HG02973 (cell line): ENCODE measurements around the gene KCNQ1OT1.

Experiments
- ATAC-seq: cut with Tn5 transposase; IDR thresholded peaks from one replicate; pipeline ENCODE4 v1.9.1; 2021; ENCODE audit warnings: moderate library complexity; ENCODE audit not compliant: unreplicated experiment

KCNQ1OT1 gene

DNA sequence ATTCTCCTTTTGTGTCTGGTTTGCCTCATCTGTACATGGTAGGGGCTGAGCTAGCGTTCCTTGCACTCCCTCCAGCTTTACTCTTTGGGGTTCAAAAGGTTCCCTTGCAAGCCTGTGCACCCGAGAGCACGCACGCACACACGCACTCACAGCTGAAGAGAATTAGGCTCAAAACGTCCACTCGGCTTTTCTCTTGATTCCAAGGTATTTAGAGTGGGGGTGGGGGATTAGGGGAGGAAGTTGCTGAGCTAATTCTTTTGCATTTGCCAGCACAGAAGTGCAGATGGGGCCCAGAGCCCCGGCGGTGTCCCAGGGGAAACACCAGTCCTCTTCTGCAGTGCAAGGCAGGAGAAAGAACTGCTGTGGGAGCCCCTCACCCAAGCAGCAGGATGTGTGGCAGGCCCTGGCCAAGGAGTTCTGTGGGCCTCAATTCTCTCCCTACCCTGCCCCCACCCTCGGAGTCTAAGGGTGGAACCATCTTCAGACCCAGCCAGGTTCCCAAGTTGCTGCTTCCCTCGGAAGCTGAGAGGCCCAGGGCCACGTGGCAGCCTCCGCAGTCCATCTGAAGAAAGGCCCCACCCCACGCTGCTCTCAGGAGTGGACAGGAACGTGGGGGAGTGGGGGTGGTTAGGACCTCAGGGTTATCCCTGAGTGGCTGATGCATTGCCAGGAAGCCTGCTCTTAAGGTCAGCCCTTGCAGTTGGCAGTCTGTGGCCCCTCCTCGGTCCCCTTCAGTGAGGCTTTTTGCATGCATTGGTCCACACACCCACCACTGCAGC lies 3.8 kb upstream of the KCNQ1OT1 start:
- ATAC-seq = no peak

DNA sequence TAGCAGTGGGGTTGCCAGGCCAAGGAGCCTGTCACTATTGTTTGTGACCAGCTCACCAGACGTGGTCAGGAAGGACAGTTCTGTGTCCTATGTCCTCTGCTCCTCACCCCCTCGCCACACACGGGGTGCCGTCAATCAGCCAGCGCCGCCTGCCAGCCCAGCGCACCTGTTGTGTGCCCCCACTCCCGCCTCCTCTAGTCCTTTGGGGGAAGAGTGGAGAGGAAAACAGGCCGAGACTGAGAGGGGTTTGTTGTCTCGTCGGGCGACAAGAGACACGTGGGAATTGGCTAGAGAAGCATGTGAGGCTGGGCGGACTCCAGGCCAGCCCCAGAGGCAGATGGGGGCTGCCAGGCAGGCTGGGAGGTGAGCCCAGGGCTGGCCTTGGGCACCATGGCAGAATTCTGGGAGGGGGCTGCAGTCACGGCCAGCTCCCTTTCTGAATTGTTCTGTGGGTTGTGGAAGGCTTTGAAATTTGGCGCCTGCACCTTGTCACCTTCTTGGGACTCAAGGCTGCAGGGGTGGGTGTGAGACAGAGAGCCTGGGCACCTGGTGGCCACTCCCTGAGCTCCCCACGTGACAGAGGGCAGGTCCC lies 3.1 kb upstream of the KCNQ1OT1 start:
- ATAC-seq = no peak

DNA sequence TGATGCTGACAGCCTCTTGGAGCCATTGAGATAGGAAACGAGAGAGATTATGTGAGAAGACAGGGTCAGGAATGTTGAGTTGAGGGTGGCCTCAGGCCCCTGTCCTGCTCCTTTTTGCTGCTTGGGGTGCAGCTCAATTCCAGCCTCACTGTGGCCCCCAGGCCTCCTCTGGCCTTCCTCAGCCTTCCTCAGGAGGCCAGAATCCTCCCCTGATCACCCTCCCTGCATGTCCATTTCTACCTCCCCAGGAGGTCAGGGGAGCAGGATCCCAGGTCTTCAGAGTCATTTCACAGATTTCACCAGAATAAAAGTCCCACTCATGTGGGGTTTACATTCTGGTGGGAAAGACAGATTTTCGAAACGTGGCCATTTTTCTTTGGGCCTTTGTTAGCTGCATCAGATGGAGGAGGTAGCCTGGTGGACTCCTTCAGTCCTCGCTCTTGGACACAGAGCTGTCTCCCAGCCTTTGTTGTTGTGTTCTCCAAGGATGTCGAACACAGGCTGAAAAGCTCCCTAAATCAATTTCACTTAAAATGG lies 2.2 kb upstream of the KCNQ1OT1 start:
- ATAC-seq = no peak

DNA sequence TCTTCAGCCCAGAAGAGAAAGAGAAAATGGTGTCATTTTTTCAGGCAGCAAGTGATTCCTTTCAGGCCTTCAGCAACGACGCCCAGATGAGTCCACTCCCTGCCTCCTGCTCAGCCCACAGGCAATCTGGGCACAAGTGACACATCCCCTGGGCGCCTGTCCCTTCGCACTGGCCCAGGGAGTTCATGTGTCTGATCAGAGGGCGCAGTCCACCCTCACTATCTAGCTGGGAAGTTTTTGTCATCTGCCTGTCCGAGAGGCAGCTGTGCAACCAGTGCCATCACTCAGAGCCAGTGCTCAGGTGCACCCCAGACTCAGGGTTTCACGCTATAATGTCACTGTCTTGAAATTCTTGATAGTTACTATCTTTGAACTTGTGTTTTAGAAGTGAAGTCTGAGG lies 1.4 kb upstream of the KCNQ1OT1 start:
- ATAC-seq = no peak

DNA sequence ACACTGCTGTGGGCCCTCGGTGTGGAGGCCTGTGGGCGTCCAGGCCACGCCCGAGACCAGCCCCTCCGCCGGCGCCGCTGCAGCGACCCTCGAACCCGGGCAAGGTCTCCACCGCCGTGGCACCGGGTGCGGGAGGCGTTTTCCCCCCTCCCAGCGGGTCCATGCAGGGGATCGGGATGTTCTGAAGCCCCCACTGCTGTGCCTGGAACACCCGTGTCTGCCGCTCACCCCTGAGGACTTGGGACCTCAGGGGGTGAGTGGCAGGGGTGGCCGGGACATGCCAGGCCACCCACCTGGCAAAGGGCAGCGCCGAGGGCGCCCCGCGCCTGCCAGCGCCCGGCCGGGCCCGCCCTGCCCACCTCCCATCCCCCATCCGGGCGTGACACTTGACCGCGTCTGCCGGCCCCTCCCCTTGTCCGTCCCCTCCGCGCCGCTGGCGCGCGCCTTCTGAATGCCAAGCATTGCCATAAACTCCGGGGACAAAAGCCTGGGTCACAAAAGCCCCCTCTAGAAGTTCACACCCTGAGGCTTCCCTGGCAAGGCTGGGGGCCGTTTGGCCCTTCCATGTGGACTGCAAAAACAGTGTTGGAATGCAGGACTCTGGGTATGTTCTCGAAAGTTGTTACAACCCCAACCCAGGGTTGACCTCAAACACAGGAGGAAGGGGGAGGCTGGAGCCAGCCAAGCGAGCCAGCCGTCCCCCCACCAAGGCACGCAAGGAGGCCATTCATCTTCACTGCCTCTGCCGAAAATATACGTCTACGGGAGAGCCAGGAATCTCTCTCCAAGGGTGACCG lies 819 bp upstream of the KCNQ1OT1 start:
- ATAC-seq = peak; percentile 23

DNA sequence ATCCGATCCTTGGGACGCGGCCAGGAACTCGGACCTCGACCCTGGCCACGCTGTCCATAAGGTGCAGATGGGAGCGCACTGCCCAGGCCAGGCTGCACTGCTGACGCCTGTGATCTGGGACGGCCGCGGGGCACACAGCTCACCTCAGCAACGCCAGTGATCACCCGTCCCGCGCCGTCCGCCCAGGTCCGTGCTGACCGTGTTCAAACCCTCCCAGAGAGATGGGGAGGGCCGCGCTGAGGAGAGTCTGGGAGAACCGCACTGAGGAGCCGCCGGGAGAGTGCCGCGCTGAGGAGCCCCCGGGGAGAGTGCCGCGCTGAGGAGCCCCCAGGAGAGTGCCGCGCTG lies 636 bp downstream of the KCNQ1OT1 start:
- ATAC-seq = no peak

DNA sequence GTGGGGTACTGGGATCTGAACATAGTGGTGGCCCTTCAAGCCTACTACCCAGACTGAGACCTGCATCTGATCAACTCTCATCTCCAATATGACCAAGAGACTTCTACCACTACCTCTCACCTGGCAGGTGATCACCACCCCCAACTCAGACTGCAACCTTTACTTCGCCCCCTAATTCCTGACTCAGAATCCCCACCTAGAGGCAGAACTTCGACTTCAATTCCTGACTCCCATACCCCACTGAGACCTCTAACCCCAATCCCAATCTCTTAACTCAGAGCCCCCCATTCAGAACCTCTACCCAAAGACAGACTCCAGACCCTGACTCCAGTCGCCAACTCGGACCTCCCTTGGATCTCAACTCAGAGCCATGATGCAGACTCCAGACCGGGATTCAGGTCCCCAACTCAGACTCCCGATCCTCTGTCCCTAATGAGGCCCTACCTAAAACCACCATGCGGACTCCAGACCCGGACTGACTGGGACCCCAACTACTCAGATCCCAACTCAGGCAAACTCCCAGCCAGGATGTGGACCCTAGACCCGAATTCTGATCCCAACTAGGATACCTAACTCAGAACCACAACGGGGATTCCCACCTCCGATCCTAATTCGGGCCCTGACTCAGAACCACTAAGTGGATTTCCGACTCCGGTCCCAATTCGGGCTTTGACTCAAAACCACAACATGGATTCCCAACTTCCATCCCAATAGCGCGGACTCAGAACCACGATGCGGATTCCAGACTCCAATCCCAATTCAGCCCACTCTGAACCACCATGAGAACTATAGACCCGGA lies 1.2 kb downstream of the KCNQ1OT1 start:
- no peak for ATAC-seq

DNA sequence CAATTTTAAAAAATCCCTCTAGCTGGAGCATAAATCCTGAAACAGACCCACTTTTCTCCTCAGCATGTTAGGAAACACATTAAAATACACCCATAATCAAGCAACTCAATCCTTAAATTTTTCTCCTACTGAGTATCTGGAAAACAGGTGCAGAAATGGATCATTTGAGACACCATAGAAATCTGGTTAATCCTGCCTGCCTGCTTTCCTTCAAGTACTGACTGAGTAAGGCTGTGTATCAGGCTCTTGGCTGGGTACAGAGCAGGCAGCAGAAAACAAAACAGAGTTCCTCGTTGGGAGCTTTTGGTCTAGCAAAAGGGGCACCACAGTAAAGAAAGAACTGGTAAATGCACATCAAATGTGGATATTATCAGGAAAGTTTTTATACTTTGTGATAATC lies 1.9 kb downstream of the KCNQ1OT1 start:
- ATAC-seq = no peak

DNA sequence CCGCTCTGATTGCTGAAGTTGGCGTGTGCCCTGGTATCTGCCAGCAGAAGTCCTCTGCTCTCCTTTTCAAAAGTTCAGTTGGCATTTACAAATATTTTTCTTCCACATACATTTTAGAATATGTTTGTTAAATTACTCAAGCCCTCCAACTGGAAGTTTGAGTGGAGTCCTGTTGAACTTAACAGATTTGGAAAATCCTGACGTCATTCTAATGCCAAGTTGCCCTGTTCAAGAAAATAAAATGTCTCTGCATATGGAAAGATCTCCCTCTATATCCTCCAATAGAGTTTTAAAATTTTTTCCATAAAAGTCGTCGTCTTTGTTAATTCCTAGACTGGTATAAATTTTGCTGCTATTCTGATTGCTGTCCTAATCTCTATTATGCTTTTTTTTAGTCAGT lies 3.3 kb downstream of the KCNQ1OT1 start:
- no peak for ATAC-seq

DNA sequence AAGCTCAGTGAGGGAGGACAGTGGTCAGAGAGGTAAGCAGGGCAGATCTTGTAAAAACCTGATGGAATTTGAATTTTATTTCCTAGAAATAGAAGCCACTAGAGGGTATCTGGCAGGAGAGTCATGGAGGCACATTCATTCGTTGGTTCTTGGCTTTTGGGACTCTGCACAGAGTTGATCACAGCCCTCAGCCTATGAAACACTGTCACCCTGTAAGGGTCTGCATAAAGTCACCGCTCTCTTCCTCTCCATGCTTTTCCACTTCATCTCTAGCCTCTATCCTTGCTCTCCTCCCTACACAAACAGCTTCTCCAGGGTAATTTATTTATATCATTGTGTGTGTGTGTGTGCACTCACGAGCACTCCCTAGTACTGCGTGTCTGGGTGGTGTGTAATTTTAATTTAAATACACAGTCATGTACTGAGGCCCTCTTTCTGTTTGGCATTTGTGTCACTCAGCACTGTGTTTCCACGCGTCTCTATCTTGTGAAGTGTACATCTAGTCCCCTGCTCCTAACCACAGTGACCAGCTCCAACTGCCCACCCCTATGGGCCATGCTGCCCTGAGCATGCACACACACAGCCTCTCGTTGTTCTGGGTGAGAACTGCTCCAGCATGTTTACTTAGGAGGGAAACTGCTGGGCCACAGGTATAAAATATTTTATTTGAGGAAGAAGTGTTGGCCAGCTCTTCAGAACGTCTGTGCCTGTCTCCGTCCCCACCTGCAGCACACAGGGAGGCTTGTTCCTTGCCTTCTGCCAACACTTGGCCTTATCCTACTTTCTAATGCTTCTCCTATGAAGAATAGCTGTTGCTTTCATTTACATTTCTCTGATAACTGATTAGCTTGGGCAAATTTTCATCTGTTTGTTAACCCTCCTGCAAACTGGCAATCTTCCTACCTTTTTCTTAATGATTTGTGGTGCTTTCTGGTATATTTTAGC lies 4.5 kb downstream of the KCNQ1OT1 start:
- ATAC-seq = no peak

DNA sequence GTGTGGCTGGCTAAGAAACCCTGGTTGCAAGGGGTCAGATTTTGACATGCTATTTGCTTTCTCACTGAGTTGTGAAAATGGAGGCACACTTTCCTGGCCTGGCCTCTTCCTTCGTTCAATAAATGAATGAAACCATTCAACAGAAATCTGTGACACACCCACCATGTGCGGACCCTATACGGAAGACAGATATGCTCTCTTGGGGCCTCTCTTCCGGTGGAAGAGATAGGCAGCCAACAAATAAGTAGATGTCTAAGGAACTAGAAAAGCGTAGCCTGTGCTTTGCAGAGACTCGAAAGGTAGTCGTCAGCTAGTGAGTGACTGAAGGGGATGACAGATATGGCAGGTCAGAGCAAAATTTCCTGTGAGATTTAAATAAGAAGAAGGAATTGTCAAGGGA lies 5.3 kb downstream of the KCNQ1OT1 start:
- ATAC-seq = no peak

DNA sequence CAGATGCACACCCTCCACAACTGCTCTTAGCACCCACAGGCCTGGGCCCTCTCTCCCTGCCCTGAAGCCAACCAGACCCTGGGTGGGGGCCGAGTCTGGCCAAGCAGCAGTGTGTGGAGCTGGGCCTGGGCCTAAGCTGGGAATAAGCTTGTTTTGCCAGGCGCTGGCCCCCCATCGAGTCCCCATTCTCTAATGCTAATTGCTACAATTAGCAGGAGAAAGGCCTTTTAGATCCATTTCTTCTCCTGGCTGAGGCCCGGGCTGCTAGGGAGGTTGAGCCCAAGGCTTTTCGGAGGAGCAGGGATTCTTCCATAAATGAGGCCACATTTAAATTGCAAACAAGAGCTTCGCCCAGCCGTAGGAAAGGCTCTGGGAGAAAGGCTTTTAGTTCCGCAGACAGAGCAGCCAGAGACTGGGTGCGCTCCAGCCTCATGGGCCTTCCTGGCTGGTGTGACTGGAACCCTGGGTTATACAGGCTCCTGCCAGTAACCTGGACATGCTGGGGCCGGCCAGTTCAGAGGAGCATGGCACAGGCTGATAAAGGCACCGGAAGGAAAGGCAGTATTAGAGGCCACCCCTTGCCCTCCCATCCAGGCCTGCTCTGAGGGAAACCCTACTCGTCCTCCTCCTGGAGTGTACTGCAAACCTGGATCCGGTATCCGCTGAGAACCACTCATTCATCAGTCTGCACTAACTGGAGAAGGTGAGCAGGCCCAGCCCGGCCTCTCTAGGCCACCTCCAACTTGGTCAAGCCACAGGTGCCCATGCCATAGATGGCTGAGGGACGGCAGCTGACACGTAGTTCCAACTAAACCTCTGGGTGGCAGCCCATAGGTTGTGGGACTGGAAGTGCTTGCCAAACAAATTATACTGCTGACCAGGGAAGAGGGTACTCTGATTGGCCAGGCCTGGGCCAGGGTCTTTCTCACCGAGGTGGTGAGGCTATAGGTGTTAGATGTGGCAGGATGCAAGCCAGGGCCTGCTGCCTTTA lies 6.2 kb downstream of the KCNQ1OT1 start:
- ATAC-seq = no peak

DNA sequence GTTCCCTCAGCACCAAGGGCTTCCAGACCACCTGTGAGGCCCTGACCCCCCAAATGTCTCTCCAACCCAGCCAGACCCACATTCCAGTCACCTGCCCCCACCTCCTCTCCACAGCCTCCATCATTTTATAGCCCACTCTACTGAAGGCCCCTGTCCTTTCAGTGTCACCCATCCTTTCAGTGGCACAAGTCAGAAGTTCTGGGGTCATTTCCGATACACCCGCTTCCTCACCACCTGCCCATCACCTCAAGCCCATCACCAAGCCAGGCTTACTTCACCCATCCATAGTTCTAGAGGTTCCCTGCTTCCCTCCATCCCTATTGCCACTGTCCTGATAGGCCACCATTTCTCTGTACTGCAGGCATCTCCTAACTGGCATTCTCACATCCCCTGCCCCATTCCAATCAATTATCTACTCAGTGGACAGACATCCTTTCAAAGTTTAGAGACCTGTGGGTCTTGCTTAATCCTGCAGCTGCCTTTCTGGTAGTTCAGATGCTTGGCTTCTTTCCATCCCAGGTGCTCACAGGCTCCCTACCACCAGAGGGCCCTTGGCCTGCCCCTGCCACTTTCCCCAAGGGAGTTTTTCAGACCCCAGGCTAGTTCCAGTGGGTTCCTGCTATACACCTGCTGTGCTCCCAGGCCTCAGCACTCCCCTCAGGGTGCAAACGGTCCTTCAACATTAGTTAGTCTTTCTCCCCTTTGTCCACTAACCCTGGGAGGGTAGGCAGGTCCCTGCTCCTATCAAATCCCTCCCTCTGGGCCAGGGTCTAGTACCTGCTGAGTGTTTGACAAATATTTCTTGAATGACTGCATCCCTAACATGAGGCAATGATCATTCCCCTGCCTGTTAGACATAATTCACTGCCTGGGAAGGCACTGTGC lies 7.6 kb downstream of the KCNQ1OT1 start:
- ATAC-seq = no peak

DNA sequence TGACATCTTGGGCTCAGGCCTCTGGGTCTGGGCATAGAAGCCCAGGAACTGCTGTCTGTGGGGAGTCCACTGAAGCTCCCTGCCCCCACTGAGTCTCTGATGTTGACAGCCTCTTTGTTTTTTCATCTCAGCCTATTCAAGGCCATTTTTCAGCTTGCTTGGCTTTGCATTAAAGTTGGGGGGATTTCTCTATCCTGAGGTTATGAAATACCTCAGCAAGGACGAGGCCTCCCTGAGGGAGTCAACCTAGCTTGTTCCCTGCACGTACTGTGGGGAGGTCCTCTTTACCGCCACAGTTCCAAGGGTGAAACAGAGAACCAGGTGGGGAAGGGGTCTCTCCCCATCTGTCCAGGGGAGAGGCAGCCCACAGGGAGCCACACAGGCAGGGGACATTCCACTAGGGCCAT lies 8.4 kb downstream of the KCNQ1OT1 start:
- no peak for ATAC-seq

DNA sequence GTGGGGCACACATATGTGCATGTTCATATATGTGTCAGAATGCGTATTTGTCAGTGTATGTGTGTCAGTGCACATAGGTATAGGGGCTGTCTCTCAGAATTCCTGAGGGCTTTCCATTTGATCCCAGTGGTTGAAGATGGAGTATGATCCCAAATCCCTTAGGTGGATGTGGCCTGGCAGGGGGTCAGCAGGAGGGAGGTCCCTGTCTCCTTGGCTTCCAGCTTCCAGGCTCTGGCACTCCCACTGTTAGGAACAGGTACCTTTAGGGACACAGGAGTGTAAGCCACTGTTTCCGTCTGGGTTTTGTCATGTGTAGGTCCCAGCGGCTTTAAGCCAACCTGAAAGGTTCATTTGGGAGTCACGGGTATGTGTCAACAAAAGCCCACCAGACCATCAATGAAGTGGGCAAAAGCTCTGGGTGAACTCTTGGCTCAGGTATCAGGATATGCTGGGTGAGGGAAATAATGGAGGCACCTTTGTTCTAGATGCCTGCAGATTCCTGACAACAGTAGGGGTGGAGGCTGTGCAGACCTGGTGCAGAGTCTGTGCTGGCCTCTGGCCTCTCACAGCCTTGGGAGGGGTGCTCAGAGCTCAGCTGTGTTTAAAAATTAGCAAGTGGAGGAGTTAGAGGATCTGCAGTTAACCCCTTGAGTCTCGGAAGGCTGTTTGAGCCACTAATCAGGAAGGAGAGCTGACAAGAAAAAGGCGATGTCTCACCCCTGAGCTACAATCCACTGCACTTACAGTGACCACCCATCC lies 9.0 kb downstream of the KCNQ1OT1 start:
- ATAC-seq = no peak

DNA sequence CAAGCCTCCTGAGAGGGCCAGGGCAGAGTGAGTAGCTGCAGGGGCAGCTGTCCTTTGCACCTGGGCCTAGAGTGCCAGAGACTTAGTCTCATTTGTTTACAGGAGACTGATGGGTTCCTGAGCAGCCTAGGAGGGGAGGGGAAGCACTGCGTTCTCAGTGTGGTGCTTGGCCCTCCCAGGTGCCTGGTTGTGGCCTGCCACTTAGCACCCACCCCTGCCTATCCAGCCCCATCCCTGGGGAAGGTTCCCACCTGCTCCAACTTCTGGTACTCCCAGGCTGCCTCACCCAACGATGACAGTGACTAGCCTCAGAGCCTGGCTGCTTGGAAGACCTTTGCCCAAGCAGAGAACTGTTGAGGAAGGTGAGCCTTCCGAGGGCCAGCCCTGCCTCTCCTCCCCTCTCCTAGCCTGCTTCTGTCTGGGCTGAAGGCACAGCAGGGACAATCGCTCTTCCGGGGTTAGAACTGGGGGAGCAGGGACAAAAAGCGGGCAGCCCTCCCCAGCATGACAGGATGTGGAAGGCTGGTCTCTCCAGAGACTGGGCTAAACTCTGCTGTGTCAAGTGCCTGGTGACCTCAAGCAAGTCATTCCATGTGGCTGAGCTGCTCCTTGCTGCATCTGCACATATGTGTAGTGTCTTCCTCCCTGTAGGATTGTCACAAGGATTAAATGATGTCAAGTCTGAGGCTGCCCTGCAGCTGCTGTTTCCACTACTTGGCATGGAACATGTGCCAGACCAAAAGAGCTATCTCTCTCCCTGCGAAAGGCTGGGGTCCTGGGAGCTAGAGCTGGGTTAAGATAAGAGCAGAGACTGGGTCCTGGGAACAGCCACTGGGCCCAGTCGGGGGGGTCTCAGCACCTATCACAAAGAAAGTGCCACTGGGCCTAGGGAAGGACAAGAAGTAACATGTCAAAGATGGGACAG lies 9.9 kb downstream of the KCNQ1OT1 start:
- no peak for ATAC-seq
